Aorta (tissue), 5 donors: ENCODE results near the gene MITF. TPM values are rescaled to one million over a fixed set of nuclear protein-coding genes. Genes with fewer than 3 reads are reported as not detected.
A peak's percentile ranks its signal among the peaks of the same experiment; 100 is the strongest.
"Not testable (repeated sequence)": the region's sequence is repeated elsewhere in the genome, so short reads cannot be mapped to it uniquely, and the experiment has no call there.

Source experiments
- ATAC-seq: fragments of 200-7000 bp; cut with Tn5 transposase; one replicate; pipeline ENCODE4 v1.9.1; 2022; ENCODE audit warnings: moderate library complexity; ENCODE audit not compliant: low FRiP score
- DNase-seq, 2 donors: peaks; one replicate each; pipeline ENCODE4 v3.0.0-alpha.2; 2020
- H3K27ac ChIP-seq, 2 donors: one replicate each; pipeline ENCODE4 v1.5.1; 2013; ENCODE audit warnings: low read length in 2 of 2, mild to moderate bottlenecking in 2 of 2, moderate library complexity in 2 of 2, control low read depth in 1 of 2, inconsistent platforms in 1 of 2, low read depth in 1 of 2
- H3K27me3 ChIP-seq, 2 donors: one replicate each; pipeline ENCODE4 v1.6.1; 2013; ENCODE audit warnings: control low read depth in 1 of 2, low read length in 1 of 2, mild to moderate bottlenecking in 1 of 2, moderate library complexity in 1 of 2; ENCODE audit not compliant: insufficient read depth in 2 of 2, control insufficient read depth in 1 of 2
- H3K36me3 ChIP-seq, 2 donors: one replicate each; pipeline ENCODE4 v1.6.1; 2013; ENCODE audit warnings: control low read depth in 1 of 2, low read length in 1 of 2, mild to moderate bottlenecking in 1 of 2; ENCODE audit not compliant: insufficient read depth in 2 of 2, control insufficient read depth in 1 of 2
- H3K4me1 ChIP-seq, 2 donors: one replicate each; pipeline ENCODE4 v1.6.1; 2013; ENCODE audit warnings: low read length in 2 of 2, control low read depth in 1 of 2, mild to moderate bottlenecking in 1 of 2, moderate library complexity in 1 of 2; ENCODE audit not compliant: insufficient read depth in 2 of 2, control insufficient read depth in 1 of 2
- H3K4me3 ChIP-seq, 2 donors: one replicate each; pipeline ENCODE4 v1.5.1; 2013; ENCODE audit warnings: low read length in 2 of 2, control low read depth in 1 of 2, mild to moderate bottlenecking in 1 of 2
- H3K9me3 ChIP-seq: one replicate; pipeline ENCODE4 v1.6.1; 2013; ENCODE audit warnings: mild to moderate bottlenecking, low read length; ENCODE audit not compliant: control insufficient read depth
- WGBS, 2 donors: extraction: QIAGEN DNeasy Blood & Tissue Kit; methylation state at CpG; one replicate each; pipeline ENCODE4 v1.1.7; 2013; 5-methylcytosine and 5-hydroxymethylcytosine counted together
- intact Hi-C, 2 donors: fragments of 100-400 bp; cut with DNase I; formaldehyde crosslinking; loops; one replicate each; pipeline versions ENCODE4 v1.14.2 to v1.15.0; 2022
- polyA plus RNA-seq, 2 donors: library from polyadenylated mRNA; stranded (reverse); fragments of 200-250 nt; gene quantifications; one replicate each; pipeline ENCODE4 v1.2.3, GENCODE V29; 2013
- total RNA-seq, 2 donors: library from RNA; stranded (reverse); fragmentation: NEBNext Ultra II Directional; extraction: Animal tissue kit (Norgen Biotek cat#: 25700); gene quantifications; one replicate each; pipeline ENCODE4 v1.2.1, GENCODE V29; 2021
- donor health status: healthy with polysubstance abuse.
- donor health status: Bipolar disorder and iron deficiency.
- donor health status: DM: no; HTN: no; CAD: no.
- donor health status: DM: no; HTN: no; CAD: no.
- donor health status: DM: yes; HTN: yes; CAD: no.

Gene MITF
- total and polyA plus RNA-seq, 4 donors: 4.1 to 30.5 (median 17.4) TPM

- no peaks in the 10 kb centered on the region for H3K36me3 ChIP-seq
- H3K27me3 ChIP-seq: no peaks in the 10 kb centered on the region
- H3K4me1 ChIP-seq: no peaks in the 10 kb centered on the region
- intact Hi-C loops: loop anchor here in 1 of 2 donors (5.0 kb wide), 1 partner anchor 33 kb away; no protein-coding TSS in a partner anchor
- ATAC-seq (no peak), DNase-seq (no peak)
- no peak overlapping the region for H3K4me3 ChIP-seq
- 96 to 100% methylated on average over 1 of the region's 1 CpG for WGBS, 2 donors
- H3K9me3 ChIP-seq: no peaks in the 10 kb centered on the region
- no peak overlapping the region for H3K27ac ChIP-seq
Observed at GRCh38 chr3:69900331-69900730, 161.1 kb downstream of the MITF start.

GRCh38 chr3:69901802-69902201 lies 162.5 kb downstream of the MITF start:
- intact Hi-C loops: loop anchor here in 1 of 2 donors (5.0 kb wide), 1 partner anchor 35 kb away; no protein-coding TSS in a partner anchor
- H3K4me1 ChIP-seq: peaks cover 0 to 1% of the 10 kb centered on the region in 2 donors
- H3K27ac ChIP-seq: no peak overlapping the region
- no peak overlapping the region for H3K4me3 ChIP-seq
- ATAC-seq: peak; percentile 52
- peak; percentile 47 to 70 for DNase-seq
- WGBS, 2 donors: 96 to 100% methylated on average over 1 of the region's 1 CpG
- H3K27me3 ChIP-seq: no peaks in the 10 kb centered on the region
- H3K36me3 ChIP-seq: no peaks in the 10 kb centered on the region
- no peaks in the 10 kb centered on the region for H3K9me3 ChIP-seq

GRCh38 chr3:69902386-69902785 lies 163.1 kb downstream of the MITF start:
- ATAC-seq (no peak), DNase-seq (no peak)
- 87 to 91% methylated on average over 1 of the region's 1 CpG for WGBS, 2 donors
- H3K36me3 ChIP-seq: no peaks in the 10 kb centered on the region
- peaks cover 0 to 7% of the 10 kb centered on the region in 2 donors for H3K4me1 ChIP-seq
- H3K4me3 ChIP-seq: no peak overlapping the region
- no peaks in the 10 kb centered on the region for H3K27me3 ChIP-seq
- H3K9me3 ChIP-seq: no peaks in the 10 kb centered on the region
- H3K27ac ChIP-seq: no peak overlapping the region
- intact Hi-C loops: loop anchor here in 1 of 2 donors (5.0 kb wide), 1 partner anchor 35 kb away; no protein-coding TSS in a partner anchor

- DNase-seq: no peak
- no peaks in the 10 kb centered on the region for H3K27me3 ChIP-seq
- intact Hi-C loops: no loop called here
- H3K4me1 ChIP-seq: peaks cover 0 to 9% of the 10 kb centered on the region in 2 donors
- no peak for ATAC-seq
- no peaks in the 10 kb centered on the region for H3K9me3 ChIP-seq
- H3K36me3 ChIP-seq: no peaks in the 10 kb centered on the region
- no peak overlapping the region for H3K27ac ChIP-seq
- no peak overlapping the region for H3K4me3 ChIP-seq
- 98 to 100% methylated on average over 2 of the region's 2 CpGs for WGBS, 2 donors
Observed at GRCh38 chr3:69906351-69906966, 167.2 kb downstream of the MITF start.

- H3K4me3 ChIP-seq: no peak overlapping the region
- peaks cover 0 to 9% of the 10 kb centered on the region in 2 donors for H3K4me1 ChIP-seq
- ATAC-seq: peak; percentile 33
- 6 to 18% methylated on average over 1 of the region's 1 CpG for WGBS, 2 donors
- H3K36me3 ChIP-seq: no peaks in the 10 kb centered on the region
- H3K27ac ChIP-seq: peak overlapping the region in 1 of 2 donors; percentile 6
- H3K9me3 ChIP-seq: no peaks in the 10 kb centered on the region
- no peak for DNase-seq
- intact Hi-C loops: no loop called here
- H3K27me3 ChIP-seq: no peaks in the 10 kb centered on the region
Observed at GRCh38 chr3:69907554-69907953, 168.3 kb downstream of the MITF start.

- DNase-seq, ATAC-seq, intact Hi-C loops, H3K27ac ChIP-seq, H3K27me3 ChIP-seq, H3K4me3 ChIP-seq, H3K4me1 ChIP-seq, H3K9me3 ChIP-seq, H3K36me3 ChIP-seq: not testable (repeated sequence)
Observed at GRCh38 chr3:69909859-69910258, 170.6 kb downstream of the MITF start.

GRCh38 chr3:69913422-69913821 lies 174.2 kb downstream of the MITF start:
- Histone ChIP-seq H3K4me1 (no peaks in the 10 kb centered on the region), H3K36me3 (no peaks in the 10 kb centered on the region), H3K4me3 (no peak overlapping the region), H3K9me3 (peaks cover 3% of the 10 kb centered on the region), H3K27me3 (no peaks in the 10 kb centered on the region), H3K27ac (no peak overlapping the region)
- intact Hi-C loops: no loop called here
- DNase-seq (no peak), ATAC-seq (no peak)
- WGBS, 2 donors: 95 to 98% methylated on average over 3 of the region's 3 CpGs

- Histone ChIP-seq H3K4me1 (no peaks in the 10 kb centered on the region), H3K36me3 (no peaks in the 10 kb centered on the region), H3K4me3 (no peak overlapping the region), H3K27ac (no peak overlapping the region), H3K9me3 (peaks cover 3% of the 10 kb centered on the region), H3K27me3 (no peaks in the 10 kb centered on the region)
- WGBS, 2 donors: 96 to 97% methylated on average over 4 of the region's 4 CpGs
- ATAC-seq: no peak
- intact Hi-C loops: no loop called here
- no peak for DNase-seq
Observed at GRCh38 chr3:69914395-69914794, 175.1 kb downstream of the MITF start.

GRCh38 chr3:69915726-69916125 lies 176.5 kb downstream of the MITF start:
- DNase-seq: no peak
- intact Hi-C loops: no loop called here
- no peak overlapping the region for H3K4me3 ChIP-seq
- H3K36me3 ChIP-seq: no peaks in the 10 kb centered on the region
- H3K27me3 ChIP-seq: no peaks in the 10 kb centered on the region
- no peak overlapping the region for H3K27ac ChIP-seq
- ATAC-seq: no peak
- H3K4me1 ChIP-seq: no peaks in the 10 kb centered on the region
- peaks cover 3% of the 10 kb centered on the region for H3K9me3 ChIP-seq
